Measurements from ENCODE around the gene POLR3G.

Gene POLR3G

GRCh38 chr5:90551376-90551775 is 76.7 kb downstream of the POLR3G start:
- DNase-seq (ENCODE audit: low read depth), result no peak

- no peak for DNase-seq (ENCODE audit: low read depth)
These were observed 79.0 kb downstream of the POLR3G start for GRCh38 chr5:90553711-90554110.

GRCh38 chr5:90554358-90555006 is 79.8 kb downstream of the POLR3G start:
- no peak for DNase-seq (ENCODE audit: low read depth)

GRCh38 chr5:90555666-90556065 is 81.0 kb downstream of the POLR3G start:
- no peak for DNase-seq (ENCODE audit: low read depth)

GRCh38 chr5:90557391-90557790 is 82.7 kb downstream of the POLR3G start:
- no peak for DNase-seq (ENCODE audit: low read depth)

- DNase-seq (ENCODE audit: low read depth), result no peak
These were observed 83.2 kb downstream of the POLR3G start for GRCh38 chr5:90557871-90558270.

GRCh38 chr5:90558344-90559192 is 83.9 kb downstream of the POLR3G start, which contains the start of gene ADGRV1:
Gene ADGRV1, plus strand, starts transcription at chr5:90558797. Its CDS starts 99 bp downstream, at chr5:90558896.
- DNase-seq (ENCODE audit: low read depth), result peak; percentile 12

- no peak for DNase-seq (ENCODE audit: low read depth)
These were observed 86.1 kb downstream of the POLR3G start for GRCh38 chr5:90560771-90561170.

- DNase-seq (ENCODE audit: low read depth), result no peak
These were observed 87.1 kb downstream of the POLR3G start for GRCh38 chr5:90561766-90562165.

- DNase-seq (ENCODE audit: low read depth), result no peak
These were observed 87.7 kb downstream of the POLR3G start for GRCh38 chr5:90562341-90562740.

GRCh38 chr5:90563108-90563507 is 88.4 kb downstream of the POLR3G start:
- no peak for DNase-seq (ENCODE audit: low read depth)

All from EH (cell line).